ENCODE data around the gene IL17RA. TPM values are rescaled to one million over a fixed set of nuclear protein-coding genes. Genes with fewer than 3 reads are reported as not detected.

IL17RA gene
- total RNA-seq, 1 donor from 2014 or later, result 18.4 TPM

GRCh38 chr22:17152340-17152739 lies 67.5 kb downstream of the IL17RA start:
- intact Hi-C loops (cut with micrococcal nuclease), result no loop called here
- Mint-ChIP-seq H3K4me3 (no peak overlapping the region), H3K9me3 (no peaks in the 10 kb centered on the region), H3K27ac (no peak overlapping the region), H3K36me3 (ENCODE audit: low read depth) (peaks cover 26% of the 10 kb centered on the region), H3K27me3 (no peaks in the 10 kb centered on the region), H3K4me1 (peaks cover 22% of the 10 kb centered on the region)
- DNase-seq, result no peak

- Mint-ChIP-seq H3K27ac (no peak overlapping the region), H3K36me3 (ENCODE audit: low read depth) (peaks cover 22% of the 10 kb centered on the region), H3K4me3 (no peak overlapping the region), H3K27me3 (no peaks in the 10 kb centered on the region), H3K9me3 (no peaks in the 10 kb centered on the region), H3K4me1 (peaks cover 25% of the 10 kb centered on the region)
- no peak for DNase-seq
- intact Hi-C loops (cut with micrococcal nuclease), result no loop called here
Measured at GRCh38 chr22:17152971-17153370, 68.2 kb downstream of the IL17RA start.

GRCh38 chr22:17155941-17156340 lies 71.1 kb downstream of the IL17RA start:
- Mint-ChIP-seq H3K27ac (no peak overlapping the region), H3K36me3 (ENCODE audit: low read depth) (peaks cover 22% of the 10 kb centered on the region), H3K9me3 (no peaks in the 10 kb centered on the region)

DNA sequence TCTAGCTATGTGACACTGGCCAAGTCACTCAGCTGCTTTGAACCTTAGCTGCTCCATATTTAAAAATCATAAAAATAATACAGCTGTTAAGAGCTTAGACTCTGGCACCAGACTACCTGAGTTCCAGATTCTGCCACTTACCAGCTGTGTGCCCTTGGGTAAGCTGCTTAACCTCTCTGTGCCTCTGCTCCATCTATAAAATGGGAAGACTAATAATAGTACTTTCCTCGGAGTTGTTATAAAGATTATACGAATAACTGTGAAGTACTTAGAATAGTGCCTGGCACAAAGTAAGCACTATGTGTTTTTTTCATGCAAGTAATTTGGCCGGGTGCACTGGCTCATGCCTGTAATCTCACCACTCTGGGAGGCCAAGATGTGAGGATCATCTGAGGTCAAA lies 72.9 kb downstream of the IL17RA start:
- H3K9me3 Mint-ChIP-seq, result no peaks in the 10 kb centered on the region
- intact Hi-C loops (cut with micrococcal nuclease), result loop anchor here (2.0 kb wide), 2 partner anchors 35 to 471 kb away; partner anchors contain the start of gene ATP6V1E1
- peaks cover 15% of the 10 kb centered on the region for H3K36me3 Mint-ChIP-seq (ENCODE audit: low read depth)
- H3K27ac Mint-ChIP-seq, result peak overlapping the region; percentile 15
- H3K4me1 Mint-ChIP-seq, result peaks cover 24% of the 10 kb centered on the region
- peak overlapping the region; percentile 89 for H3K4me3 Mint-ChIP-seq
- H3K27me3 Mint-ChIP-seq, result peaks cover 2% of the 10 kb centered on the region
- no peak for DNase-seq

More at GRCh38 chr22:17155941-17156340, 71.1 kb downstream of the IL17RA start:
- H3K4me1 Mint-ChIP-seq, result peaks cover 30% of the 10 kb centered on the region
- DNase-seq, result no peak
- no peaks in the 10 kb centered on the region for H3K27me3 Mint-ChIP-seq
- peak overlapping the region; percentile 28 for H3K4me3 Mint-ChIP-seq
- intact Hi-C loops (cut with micrococcal nuclease), result no loop called here

GRCh38 chr22:17158176-17158567 lies 73.4 kb downstream of the IL17RA start:
- Mint-ChIP-seq H3K27ac (peak overlapping the region; percentile 89), H3K4me3 (peak overlapping the region; percentile 89), H3K4me1 (peaks cover 24% of the 10 kb centered on the region), H3K9me3 (no peaks in the 10 kb centered on the region), H3K27me3 (peaks cover 2% of the 10 kb centered on the region), H3K36me3 (ENCODE audit: low read depth) (peaks cover 15% of the 10 kb centered on the region)
- intact Hi-C loops (cut with micrococcal nuclease), result loop anchor here (2.0 kb wide), 2 partner anchors 35 to 471 kb away; partner anchors contain the start of gene ATP6V1E1
- no peak for DNase-seq

DNA sequence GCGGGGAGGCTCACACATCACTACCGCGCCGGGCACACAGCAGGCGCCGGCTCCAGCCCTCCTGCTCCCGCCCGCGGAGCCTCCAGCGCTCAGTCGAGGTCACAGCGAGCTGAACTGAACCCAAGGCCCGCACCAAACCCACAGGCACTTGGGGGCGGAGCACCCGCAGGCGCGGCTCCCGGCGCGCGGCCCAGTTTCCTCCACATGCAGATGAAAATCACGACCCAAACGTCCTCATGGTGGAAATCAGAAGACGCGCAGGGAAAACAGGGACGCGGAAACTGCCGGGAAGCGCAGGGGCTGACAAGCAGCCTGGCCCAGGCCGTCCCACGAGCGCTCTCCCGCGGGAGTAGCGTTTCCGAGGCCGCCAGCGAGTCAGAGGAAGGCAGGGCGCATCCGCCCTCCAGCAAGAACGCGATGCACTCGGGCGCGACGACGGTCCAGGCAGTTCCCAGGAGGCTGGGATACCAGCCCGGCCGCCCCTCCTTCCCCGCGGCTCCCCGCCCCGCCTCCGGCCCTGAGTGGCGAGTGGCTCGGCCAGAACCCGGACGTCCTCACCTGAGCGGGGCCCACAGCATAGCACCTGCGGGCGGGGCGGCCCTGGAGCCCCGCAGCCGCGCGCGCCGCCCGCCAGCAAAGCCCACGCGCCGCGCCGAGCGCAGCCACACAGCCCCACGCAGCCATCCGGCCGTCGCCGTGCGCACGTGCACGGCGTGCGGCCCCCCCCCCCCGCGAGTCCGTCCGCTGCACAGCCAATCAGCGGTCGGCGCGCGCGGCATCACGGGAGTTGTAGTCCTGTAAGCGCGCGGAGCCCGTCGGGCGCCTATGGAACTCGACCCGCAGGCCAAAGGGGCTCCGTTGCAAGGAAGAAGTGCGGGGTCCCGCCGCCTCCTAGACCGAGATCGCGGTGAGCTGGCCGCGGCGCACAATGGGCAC lies 74.0 kb downstream of the IL17RA start, which contains the start of gene HDHD5:
Gene HDHD5, minus strand, starts transcription at position 710 of the 936 bp plus-strand sequence. Its CDS starts 26 bp downstream, at position 684.
- peak; percentile 96 for DNase-seq
- intact Hi-C loops (cut with micrococcal nuclease), result loop anchor here (1.0 to 2.0 kb wide), 5 partner anchors 12 to 470 kb away; partner anchors contain the start of genes ATP6V1E1 and IL17RA
- Mint-ChIP-seq H3K36me3 (ENCODE audit: low read depth) (peaks cover 13% of the 10 kb centered on the region), H3K4me3 (peak within 1 kb of the TSS; percentile 89), H3K27me3 (peaks cover 2% of the 10 kb centered on the region), H3K27ac (peak within 1 kb of the TSS; percentile 89), H3K9me3 (no peaks in the 10 kb centered on the region), H3K4me1 (peaks cover 24% of the 10 kb centered on the region)

- Mint-ChIP-seq H3K4me1 (peaks cover 24% of the 10 kb centered on the region), H3K9me3 (no peaks in the 10 kb centered on the region), H3K27ac (peak overlapping the region; percentile 75), H3K36me3 (ENCODE audit: low read depth) (peaks cover 13% of the 10 kb centered on the region), H3K27me3 (peaks cover 2% of the 10 kb centered on the region), H3K4me3 (peak overlapping the region; percentile 89)
- DNase-seq, result peak; percentile 79
- intact Hi-C loops (cut with micrococcal nuclease), result loop anchor here (1.0 to 2.0 kb wide), 5 partner anchors 12 to 469 kb away; partner anchors contain the start of genes ATP6V1E1 and IL17RA
Measured at GRCh38 chr22:17159504-17159951, 74.7 kb downstream of the IL17RA start.

DNA sequence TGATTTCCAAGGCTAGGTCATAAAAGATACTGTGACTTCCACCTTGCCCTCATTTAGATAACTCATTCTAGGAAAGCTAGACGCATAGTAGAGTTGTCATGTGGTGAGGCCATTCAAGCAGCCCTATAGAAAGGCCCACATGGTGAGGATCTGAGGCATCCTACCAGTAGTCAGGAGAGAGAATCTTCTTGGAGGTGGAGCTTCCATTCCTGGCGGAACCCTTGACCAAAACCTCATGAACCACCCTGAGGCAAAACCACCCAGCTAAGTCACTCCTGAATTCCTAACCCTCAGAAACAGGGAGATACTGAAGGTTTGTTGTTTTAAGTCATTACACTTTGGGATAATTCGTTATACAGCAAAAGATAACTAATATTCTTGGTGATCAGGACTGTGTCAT lies 77.2 kb downstream of the IL17RA start:
- Mint-ChIP-seq H3K4me1 (peaks cover 13% of the 10 kb centered on the region), H3K36me3 (ENCODE audit: low read depth) (peaks cover 2% of the 10 kb centered on the region), H3K4me3 (no peak overlapping the region), H3K9me3 (no peaks in the 10 kb centered on the region), H3K27me3 (peaks cover 8% of the 10 kb centered on the region), H3K27ac (no peak overlapping the region)
- intact Hi-C loops (cut with micrococcal nuclease), result no loop called here
- DNase-seq, result no peak

GRCh38 chr22:17162731-17163130 lies 77.9 kb downstream of the IL17RA start:
- Mint-ChIP-seq H3K27me3 (peaks cover 12% of the 10 kb centered on the region), H3K4me1 (peaks cover 11% of the 10 kb centered on the region), H3K27ac (no peak overlapping the region), H3K36me3 (ENCODE audit: low read depth) (peaks cover 1% of the 10 kb centered on the region), H3K4me3 (no peak overlapping the region), H3K9me3 (no peaks in the 10 kb centered on the region)
- intact Hi-C loops (cut with micrococcal nuclease), result no loop called here
- DNase-seq, result no peak

DNA sequence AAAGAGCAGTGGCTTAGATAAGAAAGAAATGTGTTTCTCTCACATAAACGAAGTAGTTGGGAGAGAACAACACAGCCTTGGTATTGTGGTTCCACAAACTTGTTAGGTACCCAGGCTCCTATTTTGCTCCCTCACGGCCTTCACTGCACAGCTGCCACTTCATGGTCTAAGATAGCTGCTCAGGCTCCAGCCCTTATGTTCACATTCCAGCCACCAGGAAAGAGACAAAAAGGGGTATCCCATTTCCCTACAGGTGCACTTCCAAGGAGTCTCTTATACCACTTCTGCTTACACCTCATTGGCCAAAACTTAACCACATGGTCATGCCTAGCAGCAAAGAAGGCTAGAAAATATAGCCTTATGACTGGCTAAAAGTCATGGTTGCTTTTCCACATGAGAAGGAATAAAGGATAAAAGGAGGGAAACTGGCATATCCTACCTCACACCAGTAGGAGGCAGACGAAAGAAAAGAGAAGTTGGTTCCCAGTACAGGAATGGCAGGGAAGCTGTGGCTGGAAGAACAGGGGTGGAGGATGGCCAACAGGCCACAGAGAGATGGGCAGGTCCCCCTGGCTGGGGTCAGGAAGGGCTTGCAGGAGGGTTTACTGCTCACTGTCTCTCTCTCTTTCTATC lies 79.7 kb downstream of the IL17RA start:
- H3K4me1 Mint-ChIP-seq, result peaks cover 7% of the 10 kb centered on the region
- H3K27me3 Mint-ChIP-seq, result peaks cover 15% of the 10 kb centered on the region
- intact Hi-C loops (cut with micrococcal nuclease), result no loop called here
- no peak for DNase-seq
- no peak overlapping the region for H3K27ac Mint-ChIP-seq
- no peaks in the 10 kb centered on the region for H3K36me3 Mint-ChIP-seq (ENCODE audit: low read depth)
- no peaks in the 10 kb centered on the region for H3K9me3 Mint-ChIP-seq
- no peak overlapping the region for H3K4me3 Mint-ChIP-seq

Other genes starting within 250 kb of the IL17RA start
- not detected in 2 replicates for gene GAB4, start 76.8 kb upstream of the IL17RA start, total RNA-seq
- gene TMEM121B, start 36.4 kb downstream of the IL17RA start, total RNA-seq, result 0.16 and 0.17 TPM in 2 replicates
- 47.4 and 49.5 TPM in 2 replicates for gene HDHD5, start 74.3 kb downstream of the IL17RA start, total RNA-seq
- gene ADA2, start 134.4 kb downstream of the IL17RA start, total RNA-seq, result 2.8 and 3.4 TPM in 2 replicates